SIG-M5 treated with dmso at 0.1 percent for 504 hours (cell line): ENCODE measurements around the gene TMEM19.
A peak's percentile ranks its signal among the peaks of the same experiment; 100 is the strongest.

ENCODE experiments used
- DNase-seq: peaks from one replicate; lab custom pipeline; 2025; ENCODE audit not compliant: unreplicated experiment; lab: John Stamatoyannopoulos, UW

TMEM19 gene

DNA sequence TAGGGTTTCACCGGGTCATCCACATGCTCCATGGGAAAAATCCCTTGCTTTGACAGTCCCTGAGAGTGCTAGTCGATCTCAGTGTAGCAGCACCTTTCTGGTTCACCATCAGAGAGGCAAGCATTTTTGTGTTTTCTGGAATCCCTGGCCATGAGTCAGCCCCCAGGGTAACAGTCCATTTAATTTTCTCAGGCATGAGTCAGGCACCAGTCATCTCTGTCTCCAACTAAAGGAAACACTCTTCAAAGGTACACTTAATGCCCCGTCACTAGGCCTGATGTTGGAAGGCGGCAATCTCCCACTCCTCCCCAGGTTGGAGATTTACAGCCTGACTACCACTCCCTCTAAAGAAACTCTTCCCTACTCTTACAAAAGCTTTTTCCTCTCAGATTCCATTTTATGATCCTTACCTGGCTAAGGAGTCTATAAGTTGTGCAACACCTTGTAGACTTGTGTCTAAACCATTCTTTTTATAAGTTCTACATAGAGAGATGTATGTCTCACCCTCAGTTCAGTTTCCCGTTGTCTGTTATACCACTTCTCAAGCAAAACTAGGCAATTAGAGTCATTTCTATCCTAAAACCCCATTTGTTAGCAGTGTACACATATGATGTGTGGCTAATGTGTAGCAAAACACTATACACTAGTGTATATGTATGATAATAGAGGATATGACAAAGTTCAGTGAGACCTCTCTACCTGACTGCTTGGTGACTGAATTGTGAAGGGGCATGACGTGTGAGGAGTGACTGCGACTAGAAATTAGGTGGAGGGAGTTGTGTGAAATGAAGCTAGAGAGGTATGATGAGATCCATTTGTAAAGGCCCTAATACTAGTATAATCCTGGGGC, 24.6 kb downstream of the TMEM19 start:
- no peak for DNase-seq

DNA sequence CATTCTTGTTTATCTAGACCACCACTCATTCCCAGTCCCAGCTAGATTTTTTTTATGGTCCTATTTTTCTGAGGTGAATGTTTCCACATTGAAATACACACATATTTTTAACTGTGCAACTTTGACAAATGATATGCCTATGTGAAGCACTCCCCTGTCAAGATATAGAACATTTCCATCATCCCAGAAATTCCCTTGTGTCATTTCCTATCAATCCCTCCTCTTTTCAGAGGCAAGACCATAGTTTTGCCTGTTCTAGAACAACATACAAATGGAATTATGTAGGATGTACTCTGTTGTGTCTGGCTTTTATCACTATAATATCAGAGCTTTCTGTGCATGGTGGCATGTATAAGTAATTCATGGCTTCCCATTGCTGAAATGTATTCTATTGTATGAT, 32.7 kb downstream of the TMEM19 start:
- DNase-seq = no peak

DNA sequence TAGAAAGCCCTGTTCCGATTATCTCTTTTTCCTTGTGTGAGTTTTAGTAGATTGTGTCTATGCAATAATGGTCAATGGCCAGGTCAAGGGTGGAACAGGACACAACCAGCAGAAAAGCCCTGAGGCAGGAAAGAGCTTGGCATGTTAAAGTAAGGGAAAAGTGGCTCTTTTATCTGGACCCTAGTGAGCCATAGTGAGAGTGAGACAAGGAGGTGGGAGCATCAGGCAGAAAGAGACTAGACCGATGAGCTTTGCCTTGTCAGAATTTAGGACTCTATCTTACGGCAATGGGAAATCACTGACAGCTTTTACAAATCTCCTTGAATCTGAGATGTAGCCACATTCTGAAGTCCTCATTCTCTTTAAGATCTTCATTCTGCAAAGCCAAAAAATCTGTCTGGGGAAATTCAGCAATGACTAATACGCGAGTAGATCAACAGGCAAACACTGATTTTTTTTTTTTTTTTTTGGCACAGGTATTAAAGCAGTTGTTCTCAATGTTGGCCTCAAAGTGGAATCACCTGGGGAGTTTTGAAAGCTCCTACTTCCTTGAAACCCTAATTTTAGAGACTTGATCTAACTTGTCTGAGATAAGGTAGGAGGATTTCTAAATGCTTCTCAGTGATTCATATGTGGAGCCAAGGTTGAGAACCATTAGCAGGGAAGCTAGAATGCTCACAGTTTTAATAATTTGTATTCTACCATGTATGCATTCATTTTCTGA, 33.9 kb downstream of the TMEM19 start:
- DNase-seq = no peak

DNA sequence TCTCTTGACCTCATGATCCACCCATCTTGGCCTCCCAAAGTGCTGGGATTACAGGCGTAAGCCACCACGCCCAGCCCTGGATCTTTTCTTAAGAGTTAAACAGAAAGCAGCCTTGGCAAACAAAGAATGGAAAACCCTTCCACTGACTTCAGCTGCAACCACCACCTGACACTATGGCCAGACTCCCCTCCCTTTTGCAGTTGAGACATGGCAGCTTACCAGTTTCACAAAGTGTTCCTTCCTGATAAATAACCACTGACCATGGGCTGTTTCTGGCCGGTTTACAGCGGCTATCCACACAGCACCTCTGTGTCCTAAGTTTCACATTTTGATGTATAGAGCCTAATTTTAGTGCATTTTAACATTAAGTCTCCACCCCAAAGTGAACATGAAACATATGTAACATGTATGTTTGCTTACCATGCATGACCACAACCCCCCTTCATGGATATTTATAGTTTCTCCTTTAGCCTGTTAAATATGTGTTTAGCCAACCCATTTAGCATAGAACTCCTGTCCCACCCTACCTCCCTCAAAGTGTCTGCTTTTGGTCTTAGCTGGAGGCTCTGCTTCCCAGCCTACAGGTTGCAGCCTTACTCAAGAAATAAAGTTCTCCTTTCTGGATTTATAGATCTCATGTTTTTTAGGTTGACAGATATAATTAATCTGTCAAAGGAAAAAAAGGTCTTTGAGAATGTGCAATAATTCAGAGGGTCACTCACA, 36.1 kb downstream of the TMEM19 start:
- no peak for DNase-seq

DNA sequence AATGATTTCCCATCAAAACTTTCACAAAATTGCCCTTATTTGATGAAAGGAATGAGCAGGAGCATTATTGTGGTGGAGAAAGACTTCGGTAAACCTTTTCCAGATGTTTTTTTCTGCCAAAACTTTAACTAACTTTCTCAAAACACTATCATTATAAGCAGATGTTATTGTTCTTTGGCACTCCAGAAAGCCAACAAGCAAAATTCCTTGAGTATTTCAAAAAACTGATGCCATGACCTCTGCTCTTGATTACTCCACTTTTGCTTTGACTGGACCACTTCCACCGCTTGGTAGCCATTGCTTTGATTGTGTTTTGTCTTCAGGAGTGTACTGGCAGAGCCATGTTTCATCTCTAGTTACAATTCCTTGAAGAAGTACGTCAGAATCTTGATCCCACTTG, 39.1 kb downstream of the TMEM19 start:
- DNase-seq = no peak

DNA sequence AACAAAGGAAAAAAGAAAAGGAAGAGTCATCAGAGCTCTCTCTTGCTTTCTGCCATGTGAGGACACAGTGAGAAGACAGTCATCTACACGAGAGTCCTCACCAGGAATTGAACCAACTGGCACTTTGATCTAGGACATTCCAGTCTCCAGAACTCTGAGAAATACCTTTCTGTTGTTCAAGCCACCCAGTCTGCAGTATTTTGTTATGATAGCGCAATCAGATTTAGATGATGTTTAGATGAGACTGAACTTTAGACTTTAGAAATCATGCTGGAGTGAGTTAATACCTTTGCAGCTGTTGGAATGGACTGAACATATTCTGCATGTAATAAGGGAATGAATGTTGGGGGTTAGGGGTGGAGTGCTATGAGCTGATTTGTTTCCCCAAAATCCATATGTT, 40.7 kb downstream of the TMEM19 start:
- DNase-seq = no peak

DNA sequence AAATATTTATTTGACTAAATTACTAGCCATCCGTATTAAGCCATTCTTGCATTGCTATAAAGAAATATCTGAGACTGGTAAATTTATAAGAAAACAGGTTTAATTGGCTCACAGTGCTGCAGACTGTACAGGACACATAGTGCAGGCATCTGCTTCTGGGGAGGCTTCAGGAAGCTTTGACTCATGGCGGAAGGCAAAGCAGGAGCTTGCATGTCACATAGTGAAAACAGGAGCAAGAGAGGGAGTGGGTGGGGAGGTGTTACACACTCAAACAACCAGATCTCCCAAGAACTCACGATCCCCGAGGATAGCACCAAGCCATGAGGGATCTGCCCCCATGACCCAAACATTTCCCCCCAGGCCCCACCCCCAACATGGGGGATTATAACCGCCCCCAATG, 42.1 kb downstream of the TMEM19 start:
- no peak for DNase-seq

DNA sequence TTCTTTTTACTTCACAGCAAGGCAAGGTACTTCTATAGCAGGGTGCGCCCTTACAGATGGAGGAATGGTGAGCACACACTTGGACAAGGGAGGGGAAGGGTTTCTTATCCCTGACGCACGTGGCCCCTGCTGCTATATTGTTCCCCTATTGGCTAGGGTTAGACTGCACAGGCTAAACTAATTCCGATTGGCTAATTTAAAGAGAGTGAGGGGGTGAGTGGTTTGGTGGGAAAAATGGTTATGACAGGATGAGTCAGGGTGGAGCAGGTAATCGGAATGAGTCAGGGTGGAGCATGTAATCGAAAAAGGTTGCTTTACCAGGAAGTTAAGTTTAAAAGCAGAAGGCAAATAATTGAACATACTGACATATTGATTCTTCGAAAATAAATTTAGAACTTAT, 45.1 kb downstream of the TMEM19 start:
- DNase-seq = no peak

DNA sequence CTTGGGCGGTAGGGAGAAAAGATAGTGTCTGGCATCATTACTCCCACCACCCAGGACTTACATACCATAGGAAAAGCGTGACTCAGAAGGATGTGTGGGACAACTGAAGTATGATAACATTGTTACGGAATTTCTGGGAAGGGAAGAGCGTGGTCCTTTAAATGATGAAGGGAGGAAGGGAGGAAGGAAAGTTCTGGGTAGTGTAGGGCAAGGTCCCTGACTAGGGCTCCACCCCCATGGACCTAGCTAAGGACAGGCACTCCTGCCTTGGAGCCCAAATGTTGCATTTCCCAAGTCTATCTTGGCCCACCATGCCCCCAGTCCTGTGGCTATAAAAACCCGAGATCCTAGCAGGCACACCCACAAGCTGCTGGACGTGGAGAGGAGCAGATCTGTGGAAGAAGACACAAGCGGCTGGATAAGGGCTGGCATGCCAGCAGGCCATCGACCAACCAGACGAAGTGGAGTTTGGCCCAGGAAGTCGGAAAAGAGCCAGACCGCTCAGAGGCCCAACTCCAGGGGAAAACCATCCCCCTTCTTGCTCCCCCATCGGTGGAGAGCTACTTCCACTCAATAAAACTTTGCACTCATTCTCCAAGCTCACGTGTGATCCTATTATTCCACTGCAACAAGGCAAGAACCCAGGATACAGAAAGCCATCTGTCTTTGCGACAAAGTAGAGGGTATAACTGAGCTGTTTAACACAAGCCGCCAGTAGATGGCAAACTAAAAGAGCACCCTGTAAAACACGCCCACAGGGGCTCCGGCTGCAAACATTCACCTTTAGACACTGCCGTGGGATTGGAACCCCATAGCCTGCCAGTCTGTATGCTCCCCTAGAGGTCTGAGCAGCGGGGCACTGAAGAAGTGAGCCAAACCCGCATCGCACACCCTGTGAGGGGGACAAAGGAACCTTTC, 45.8 kb downstream of the TMEM19 start:
- DNase-seq = no peak

DNA sequence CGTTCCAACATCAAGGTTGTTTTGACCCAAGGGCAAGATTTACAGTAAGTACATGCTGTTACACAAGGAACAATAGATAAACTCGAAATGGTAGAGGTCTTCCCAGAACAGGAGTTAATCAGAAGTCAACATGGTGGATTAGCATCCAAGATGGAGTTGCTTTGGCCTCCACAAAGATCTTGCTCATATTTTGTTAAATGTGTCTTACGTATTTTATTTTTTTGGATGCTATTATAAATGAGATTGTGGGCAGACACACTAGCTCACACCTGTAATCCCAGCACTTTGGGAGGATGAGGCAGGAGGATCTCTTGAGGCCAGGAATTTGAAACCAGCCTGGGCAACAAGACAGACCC, 46.5 kb downstream of the TMEM19 start:
- DNase-seq = no peak

DNA sequence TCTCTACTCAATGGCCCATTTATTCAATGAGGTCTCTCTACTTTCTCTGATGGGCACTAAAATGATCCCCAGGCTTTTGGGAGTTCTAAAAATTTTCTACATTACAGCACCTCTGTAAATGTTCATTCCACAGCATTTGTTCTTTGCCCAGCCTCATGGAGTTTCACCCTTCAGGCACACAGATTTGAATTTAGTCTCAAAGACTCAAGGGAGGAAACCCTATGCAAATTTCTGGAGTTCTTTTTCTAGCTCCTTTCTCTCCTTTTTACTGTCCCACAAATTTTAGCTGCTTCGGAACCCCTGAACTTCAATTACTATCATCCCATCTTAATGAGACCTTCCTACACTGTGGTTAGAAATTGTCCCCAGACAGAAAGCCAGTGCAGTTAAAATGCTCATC, 51.3 kb downstream of the TMEM19 start:
- no peak for DNase-seq

DNA sequence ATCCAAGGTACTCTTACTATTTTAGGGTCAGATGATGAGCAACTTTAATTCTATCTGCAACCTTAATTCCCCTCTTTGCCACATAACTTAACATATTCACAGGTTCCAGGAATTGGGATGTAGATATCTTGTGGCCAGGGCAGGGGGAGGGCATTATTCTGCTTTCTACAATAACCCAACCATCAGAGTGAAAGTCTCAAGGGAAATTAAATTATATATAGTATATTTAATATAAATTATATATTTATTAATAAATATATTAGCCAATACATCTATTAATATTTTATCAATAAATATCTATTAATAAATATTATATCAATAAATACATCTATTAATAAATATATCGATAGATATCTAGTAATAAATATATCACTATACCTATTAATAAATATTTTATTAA, 57.1 kb downstream of the TMEM19 start:
- no peak for DNase-seq

DNA sequence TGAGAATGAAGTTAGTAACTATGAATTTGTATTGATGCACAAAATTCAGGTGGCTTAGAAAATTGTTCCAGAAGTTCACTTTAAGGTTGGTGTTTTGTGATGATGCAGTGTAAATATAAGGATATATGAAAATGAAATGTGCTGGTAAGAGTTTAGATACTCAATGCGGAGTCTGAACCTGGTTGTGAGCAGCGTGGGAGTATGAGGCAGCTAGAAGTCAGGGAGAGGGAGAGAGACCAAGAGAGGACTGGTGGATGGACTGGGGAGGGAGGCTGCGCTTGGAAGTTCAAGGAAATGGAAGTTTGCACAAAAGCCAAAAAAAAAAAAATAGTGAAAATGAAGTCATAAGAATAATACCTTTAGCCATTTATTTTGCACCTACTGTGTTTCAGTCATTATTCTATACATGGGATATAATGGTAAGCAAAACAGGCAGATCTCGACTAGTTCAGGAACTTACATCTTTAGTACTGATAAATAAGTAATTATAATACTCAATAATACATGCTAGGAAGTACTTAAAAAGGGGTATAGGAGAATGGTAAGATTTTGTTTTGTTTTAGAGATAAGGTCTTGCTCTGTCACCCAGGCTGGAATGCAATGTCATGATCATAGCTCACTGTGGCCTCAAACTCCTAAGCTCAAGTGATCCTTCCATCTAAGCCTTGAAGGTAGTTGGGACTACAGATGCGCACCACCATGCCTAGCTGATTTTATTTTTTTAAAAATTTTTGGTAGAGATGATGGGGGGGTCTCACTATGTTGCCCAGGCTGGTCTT, 58.8 kb downstream of the TMEM19 start:
- DNase-seq = no peak

DNA sequence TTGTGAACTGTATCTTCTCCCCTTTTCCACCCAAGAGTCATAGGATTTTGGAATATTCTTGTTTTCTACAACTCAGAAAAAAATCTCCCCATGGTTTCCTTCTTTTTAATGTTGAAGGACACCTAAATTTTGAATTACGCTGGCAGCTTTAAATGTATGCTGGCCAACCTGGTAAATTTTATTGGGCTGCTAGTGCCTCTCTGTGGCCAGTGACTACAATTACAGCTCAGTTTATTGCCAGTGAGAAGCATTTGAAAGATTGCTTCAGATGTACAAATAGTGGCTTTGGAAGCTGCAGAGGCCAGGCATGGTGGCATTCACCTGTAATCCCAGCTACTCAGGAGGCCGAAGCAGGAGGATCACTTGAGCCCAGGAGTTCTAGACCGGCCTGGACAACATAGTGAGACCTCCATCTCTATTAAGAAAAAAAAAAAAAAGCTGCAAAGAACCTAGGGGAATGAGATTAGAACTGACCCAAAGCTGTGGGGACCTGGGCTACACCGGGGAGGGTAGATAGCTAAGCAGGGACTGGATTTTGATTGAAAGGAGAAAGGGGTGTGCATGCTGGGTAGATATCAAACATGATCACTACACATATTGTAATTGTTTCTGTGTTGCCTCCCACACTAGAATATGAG, 61.2 kb downstream of the TMEM19 start:
- DNase-seq = peak; percentile 79

DNA sequence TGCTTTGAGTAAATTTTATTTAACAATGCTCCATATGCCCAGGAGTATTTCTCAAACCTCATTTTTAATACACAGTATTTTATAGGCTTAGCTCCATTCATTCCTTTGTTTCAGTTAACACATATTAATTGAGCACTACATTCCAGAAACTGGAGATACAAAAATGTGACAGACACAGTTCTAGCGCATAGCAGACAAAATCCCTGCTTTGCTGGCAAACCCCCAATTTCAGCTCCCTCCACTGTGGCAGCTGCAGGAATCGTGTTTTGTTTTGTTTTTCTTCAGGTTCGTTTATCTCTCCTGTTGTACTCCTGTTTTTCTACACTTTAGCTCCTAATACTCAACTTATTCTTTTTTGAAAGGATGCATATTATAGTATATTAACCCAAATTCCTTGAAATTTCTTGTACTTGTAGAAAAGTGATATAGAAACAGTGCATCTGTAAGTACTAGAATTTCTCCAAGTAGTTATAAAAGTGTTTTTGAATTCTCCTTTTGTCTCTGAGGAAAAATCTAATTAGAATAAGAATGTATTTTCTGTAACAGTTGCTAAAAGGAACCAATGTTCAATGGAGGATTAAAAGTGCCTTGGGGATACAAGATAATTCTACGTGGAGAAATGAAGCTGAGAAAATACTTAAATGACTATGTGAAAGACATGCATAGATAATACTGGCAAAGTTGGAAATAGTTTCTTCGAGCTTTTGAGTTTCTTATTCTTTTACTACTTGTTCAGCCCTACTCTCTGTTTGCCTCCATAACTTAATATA, 62.4 kb downstream of the TMEM19 start:
- DNase-seq = no peak

DNA sequence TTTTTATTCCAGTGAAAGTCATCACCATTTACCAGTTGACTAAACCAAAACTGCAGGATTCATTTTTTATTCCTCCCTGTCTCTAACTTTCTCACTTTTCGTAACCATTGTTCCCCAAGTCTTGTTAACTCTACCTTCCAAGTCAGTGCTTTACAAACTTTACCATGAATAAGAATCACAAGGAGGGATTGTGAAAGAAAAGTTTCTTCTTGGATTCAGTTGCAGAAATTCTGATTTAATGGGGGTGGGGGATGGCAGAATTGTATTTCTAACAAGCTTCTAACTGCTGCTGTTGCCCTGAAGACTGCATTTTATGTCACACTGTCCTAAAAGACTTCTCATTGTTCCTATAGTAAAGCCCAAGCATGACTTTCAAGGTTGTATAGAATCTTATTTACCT, 63.8 kb downstream of the TMEM19 start:
- no peak for DNase-seq

DNA sequence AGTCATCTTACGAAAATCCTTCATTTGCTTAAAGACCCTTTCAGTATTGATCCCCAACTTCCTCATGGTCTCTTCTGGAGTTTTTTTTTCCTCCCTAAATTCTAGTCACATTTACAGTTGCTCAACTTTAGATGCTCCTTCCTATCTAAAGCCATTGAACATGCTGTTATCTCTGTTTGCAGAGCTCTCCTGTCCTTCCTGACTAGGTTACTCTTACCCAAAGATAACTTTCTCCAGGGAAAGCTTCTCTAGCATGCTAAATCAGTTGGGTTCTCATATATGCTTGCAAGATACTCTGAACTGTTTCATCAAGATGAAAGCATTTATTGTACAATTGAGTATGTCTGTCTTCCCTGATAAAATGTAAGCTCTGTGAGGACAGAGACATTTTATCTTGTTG, 67.0 kb downstream of the TMEM19 start:
- DNase-seq = no peak
